ENCODE data around the gene SEC23IP. TPM values are rescaled to one million over a fixed set of nuclear protein-coding genes. Genes with fewer than 3 reads are reported as not detected.

SEC23IP gene
- total RNA-seq, 1 donor from 2014 or later = 90.6 TPM

DNA sequence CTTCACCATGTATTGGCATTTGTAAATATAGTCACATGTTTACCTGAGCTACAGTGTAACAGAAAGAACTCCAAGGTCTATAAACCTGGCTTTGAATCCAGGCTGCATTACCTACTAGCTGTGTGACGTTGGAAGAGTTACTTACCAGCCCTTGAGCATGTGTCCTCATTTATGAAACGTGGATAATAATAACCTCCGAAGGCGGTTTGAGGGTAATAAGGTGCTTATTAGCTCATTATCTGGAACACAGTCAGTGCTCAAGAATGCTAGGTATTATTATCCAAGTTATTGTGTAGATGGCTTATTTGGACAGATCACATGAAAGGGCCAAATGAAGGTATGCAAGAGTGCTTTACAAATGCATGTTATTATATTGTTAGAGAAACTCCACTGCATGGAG is 64.9 kb downstream of the SEC23IP start:
- no peaks in the 10 kb centered on the region for H3K79me2 ChIP-seq (ENCODE audit: insufficient read depth, low read length)
- no peaks in the 10 kb centered on the region for H3K4me1 Mint-ChIP-seq (ENCODE audit: low read depth, unreplicated experiment)
- no peak overlapping the region for H3K9ac ChIP-seq (ENCODE audit: low read length)
- no peak overlapping the region for H3K4me3 ChIP-seq (ENCODE audit: insufficient read depth, low read depth, low read length)
- no peak for FAIRE-seq
- H3K36me3 Mint-ChIP-seq (ENCODE audit: low read depth, unreplicated experiment) = peaks cover 11% of the 10 kb centered on the region
- no peaks in the 10 kb centered on the region for H3K27me3 ChIP-seq (ENCODE audit: insufficient read depth, low read length)
- no peak for DNase-seq (ENCODE audit: low read depth)
- H3K4me3 Mint-ChIP-seq (ENCODE audit: unreplicated experiment) = no peak overlapping the region
- peaks cover 2% of the 10 kb centered on the region for H3K9me3 Mint-ChIP-seq (ENCODE audit: unreplicated experiment)
- H3K27ac ChIP-seq (ENCODE audit: low read depth, low read length) = no peak overlapping the region
- no peak for TF ChIP-seq CTCF (IDR thresholded peaks at IDR 0.05; ENCODE audit: insufficient read depth, low read depth, low read length)
- TF ChIP-seq EZH2 (IDR thresholded peaks at IDR 0.05; ENCODE audit: insufficient read depth, low read length) = no peak
- no peaks in the 10 kb centered on the region for H4K20me1 ChIP-seq (ENCODE audit: insufficient read depth, low read length)
- no peaks in the 10 kb centered on the region for H3K4me1 ChIP-seq (ENCODE audit: insufficient read depth, low read length)
- no peak overlapping the region for H3K4me2 ChIP-seq (ENCODE audit: low read length)
- peaks cover 4% of the 10 kb centered on the region for H3K36me3 ChIP-seq (ENCODE audit: insufficient read depth, low read length)
- H3K27me3 Mint-ChIP-seq (ENCODE audit: low read depth, unreplicated experiment) = peaks cover 2% of the 10 kb centered on the region
- H2AFZ ChIP-seq (ENCODE audit: low read depth, low read length) = no peak overlapping the region
- H3K27ac Mint-ChIP-seq (ENCODE audit: unreplicated experiment) = no peak overlapping the region
- H3K9me3 ChIP-seq (ENCODE audit: insufficient read depth, low read depth, low read length) = no peaks in the 10 kb centered on the region

DNA sequence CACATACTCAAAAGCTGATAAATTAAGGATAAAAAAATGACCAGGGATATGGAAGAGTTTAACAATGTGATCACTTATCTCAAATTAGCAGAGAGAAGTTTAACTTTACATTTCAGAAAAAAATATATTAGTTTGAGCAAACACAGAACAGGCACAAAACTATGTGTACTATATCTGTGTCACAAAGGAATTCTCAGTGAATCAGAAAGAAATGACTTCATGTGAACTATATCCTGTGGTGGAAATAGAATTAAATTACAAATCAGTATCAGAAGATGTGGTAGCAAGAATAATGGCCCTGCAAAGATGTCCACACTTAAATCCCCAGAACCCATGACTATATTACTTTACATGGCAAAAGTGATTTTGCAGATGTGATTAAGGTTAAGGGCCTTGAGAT is 70.3 kb downstream of the SEC23IP start:
- peak; percentile 9 for FAIRE-seq
- H3K4me1 ChIP-seq (ENCODE audit: insufficient read depth, low read length) = no peaks in the 10 kb centered on the region
- peaks cover 2% of the 10 kb centered on the region for H3K27me3 Mint-ChIP-seq (ENCODE audit: low read depth, unreplicated experiment)
- H3K36me3 ChIP-seq (ENCODE audit: insufficient read depth, low read length) = no peaks in the 10 kb centered on the region
- H3K9me3 Mint-ChIP-seq (ENCODE audit: unreplicated experiment) = peaks cover 15% of the 10 kb centered on the region
- H3K9me3 ChIP-seq (ENCODE audit: insufficient read depth, low read depth, low read length) = peaks cover 3% of the 10 kb centered on the region
- no peaks in the 10 kb centered on the region for H3K79me2 ChIP-seq (ENCODE audit: insufficient read depth, low read length)
- H3K9ac ChIP-seq (ENCODE audit: low read length) = no peak overlapping the region
- no peak overlapping the region for H2AFZ ChIP-seq (ENCODE audit: low read depth, low read length)
- H3K4me2 ChIP-seq (ENCODE audit: low read length) = no peak overlapping the region
- H3K4me3 ChIP-seq (ENCODE audit: insufficient read depth, low read depth, low read length) = no peak overlapping the region
- TF ChIP-seq EZH2 (IDR thresholded peaks at IDR 0.05; ENCODE audit: insufficient read depth, low read length) = no peak
- TF ChIP-seq CTCF (IDR thresholded peaks at IDR 0.05; ENCODE audit: insufficient read depth, low read depth, low read length) = no peak
- H3K4me3 Mint-ChIP-seq (ENCODE audit: unreplicated experiment) = no peak overlapping the region
- no peaks in the 10 kb centered on the region for H4K20me1 ChIP-seq (ENCODE audit: insufficient read depth, low read length)
- no peak for DNase-seq (ENCODE audit: low read depth)
- peaks cover 2% of the 10 kb centered on the region for H3K36me3 Mint-ChIP-seq (ENCODE audit: low read depth, unreplicated experiment)
- H3K27me3 ChIP-seq (ENCODE audit: insufficient read depth, low read length) = no peaks in the 10 kb centered on the region
- no peak overlapping the region for H3K27ac ChIP-seq (ENCODE audit: low read depth, low read length)
- no peak overlapping the region for H3K27ac Mint-ChIP-seq (ENCODE audit: unreplicated experiment)
- no peaks in the 10 kb centered on the region for H3K4me1 Mint-ChIP-seq (ENCODE audit: low read depth, unreplicated experiment)

GRCh38 chr10:119967066-119967465 is 74.5 kb downstream of the SEC23IP start:
- Mint-ChIP-seq H3K9me3 (ENCODE audit: unreplicated experiment) (peaks cover 14% of the 10 kb centered on the region), H3K27me3 (ENCODE audit: low read depth, unreplicated experiment) (no peaks in the 10 kb centered on the region), H3K4me1 (ENCODE audit: low read depth, unreplicated experiment) (no peaks in the 10 kb centered on the region), H3K36me3 (ENCODE audit: low read depth, unreplicated experiment) (no peaks in the 10 kb centered on the region), H3K4me3 (ENCODE audit: unreplicated experiment) (no peak overlapping the region), H3K27ac (ENCODE audit: unreplicated experiment) (no peak overlapping the region)
- Histone ChIP-seq H3K27me3 (ENCODE audit: insufficient read depth, low read length) (no peaks in the 10 kb centered on the region), H4K20me1 (ENCODE audit: insufficient read depth, low read length) (no peaks in the 10 kb centered on the region), H3K9ac (ENCODE audit: low read length) (no peak overlapping the region), H3K79me2 (ENCODE audit: insufficient read depth, low read length) (no peaks in the 10 kb centered on the region), H2AFZ (ENCODE audit: low read depth, low read length) (no peak overlapping the region), H3K36me3 (ENCODE audit: insufficient read depth, low read length) (no peaks in the 10 kb centered on the region), H3K27ac (ENCODE audit: low read depth, low read length) (no peak overlapping the region), H3K4me2 (ENCODE audit: low read length) (no peak overlapping the region), H3K4me1 (ENCODE audit: insufficient read depth, low read length) (no peaks in the 10 kb centered on the region), H3K4me3 (ENCODE audit: insufficient read depth, low read depth, low read length) (no peak overlapping the region), H3K9me3 (ENCODE audit: insufficient read depth, low read depth, low read length) (peaks cover 3% of the 10 kb centered on the region)
- DNase-seq (ENCODE audit: low read depth) (no peak), FAIRE-seq (no peak)
- TF ChIP-seq CTCF (IDR thresholded peaks at IDR 0.05; ENCODE audit: insufficient read depth, low read depth, low read length) = no peak
- TF ChIP-seq EZH2 (IDR thresholded peaks at IDR 0.05; ENCODE audit: insufficient read depth, low read length) = no peak

Data from astrocyte (in vitro differentiated cells and primary cell).